ENCODE measurements around the gene CD164L2.

Gene CD164L2

DNA sequence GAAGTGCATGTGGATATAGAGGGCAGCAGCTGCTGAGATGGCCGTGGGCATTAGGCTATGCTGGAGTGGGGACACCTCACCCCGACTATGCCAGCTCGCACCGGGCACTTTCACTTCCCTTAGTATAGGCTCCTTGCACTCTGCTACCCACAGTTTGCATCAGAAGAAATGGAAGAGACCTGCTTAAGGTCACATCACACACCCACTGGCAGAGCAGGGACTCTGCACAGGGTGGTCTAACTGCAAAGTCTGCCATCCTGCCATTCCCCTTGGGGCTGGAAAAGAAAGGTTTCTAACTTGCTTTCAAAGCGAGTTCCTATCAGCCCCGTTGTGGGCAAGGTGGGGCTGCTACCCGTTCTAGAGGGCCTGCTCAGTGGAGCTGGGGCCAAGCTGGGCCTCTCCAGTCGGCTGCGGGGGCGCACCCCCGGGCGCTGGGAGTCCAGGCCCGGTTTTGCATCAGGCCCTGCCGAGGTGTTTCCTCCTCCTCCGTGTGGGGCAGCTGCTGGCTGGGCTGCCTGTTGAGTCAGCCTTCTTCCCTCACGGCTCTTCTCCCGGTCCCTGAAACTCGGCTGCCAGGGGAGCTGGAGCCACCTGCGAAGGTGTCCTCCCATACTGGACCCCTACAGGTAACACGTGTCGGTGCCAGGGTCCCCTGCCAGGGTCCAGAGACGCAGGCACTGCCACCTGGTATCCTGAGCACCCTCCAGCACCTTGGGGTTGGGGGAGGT is 41.4 kb downstream of the CD164L2 start, which contains the start of gene SYTL1:
Gene SYTL1, plus strand, starts transcription at position 498 of the 728 bp plus-strand sequence. CDS start 3,313 bp downstream, outside the sequence.
- DNase-seq = no peak
- intact Hi-C loops (cut with DNase I) = no loop called here

DNA sequence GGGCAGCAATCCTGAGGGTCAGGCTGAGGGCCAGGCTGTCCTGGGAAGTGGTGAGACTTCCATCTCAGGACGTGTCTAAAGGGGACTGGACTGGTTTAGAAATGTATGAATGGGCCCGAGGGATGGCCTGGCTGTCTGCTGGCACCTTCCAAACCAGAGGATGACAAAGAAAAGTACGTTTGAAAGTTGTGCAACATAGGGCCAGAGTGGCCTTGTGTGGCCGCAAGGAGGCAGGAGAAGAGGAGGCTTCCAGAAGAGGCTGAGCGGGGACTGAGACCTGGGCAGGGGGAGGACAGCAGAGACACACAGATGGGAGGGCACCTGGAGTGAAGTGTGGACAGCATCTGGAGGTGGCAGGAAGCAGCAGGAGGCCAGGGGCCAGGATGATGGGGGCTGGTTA is 43.9 kb downstream of the CD164L2 start:
- DNase-seq = no peak
- intact Hi-C loops (cut with DNase I) = no loop called here

DNA sequence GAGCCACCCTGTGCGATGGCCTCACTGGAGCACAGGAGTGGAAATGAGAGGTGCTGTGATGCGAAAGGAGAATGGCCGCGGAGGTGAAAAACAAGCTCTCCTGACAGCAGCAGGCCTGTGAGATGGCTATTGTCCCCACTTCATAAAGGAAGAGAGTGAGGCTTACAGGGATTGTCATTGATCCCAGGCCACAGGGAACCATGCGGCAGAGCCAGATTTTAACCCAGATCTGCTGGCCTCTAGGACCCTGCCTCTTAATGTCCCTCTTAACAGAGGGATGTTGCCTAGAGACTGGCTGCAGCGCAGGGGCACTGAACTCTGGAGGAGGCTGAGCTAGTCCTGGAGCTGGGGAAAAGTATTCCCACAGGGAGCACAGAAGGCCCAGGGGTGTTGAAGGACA is 44.4 kb downstream of the CD164L2 start:
- no peak for DNase-seq
- intact Hi-C loops (cut with DNase I) = no loop called here

DNA sequence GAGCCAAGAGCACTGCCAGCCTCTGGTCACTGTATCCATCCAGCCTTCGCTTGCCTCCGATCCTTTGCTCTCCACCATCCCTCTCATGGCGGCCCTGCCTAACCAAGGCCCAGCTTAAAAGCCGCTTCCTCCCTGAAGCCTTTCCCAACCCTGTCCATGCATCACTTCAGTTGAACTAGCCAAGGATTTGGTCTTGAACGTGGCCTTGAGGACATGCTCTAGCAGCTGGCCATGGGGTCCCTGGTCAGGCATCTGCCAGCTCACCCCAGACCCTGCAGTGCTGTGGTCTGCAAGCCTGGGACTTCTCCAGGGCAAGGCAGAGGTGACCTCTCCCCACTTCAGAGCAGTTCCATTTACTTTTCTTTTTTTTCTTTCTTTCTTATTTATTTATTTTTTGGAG is 46.4 kb downstream of the CD164L2 start:
- DNase-seq = no peak
- intact Hi-C loops (cut with DNase I) = no loop called here

DNA sequence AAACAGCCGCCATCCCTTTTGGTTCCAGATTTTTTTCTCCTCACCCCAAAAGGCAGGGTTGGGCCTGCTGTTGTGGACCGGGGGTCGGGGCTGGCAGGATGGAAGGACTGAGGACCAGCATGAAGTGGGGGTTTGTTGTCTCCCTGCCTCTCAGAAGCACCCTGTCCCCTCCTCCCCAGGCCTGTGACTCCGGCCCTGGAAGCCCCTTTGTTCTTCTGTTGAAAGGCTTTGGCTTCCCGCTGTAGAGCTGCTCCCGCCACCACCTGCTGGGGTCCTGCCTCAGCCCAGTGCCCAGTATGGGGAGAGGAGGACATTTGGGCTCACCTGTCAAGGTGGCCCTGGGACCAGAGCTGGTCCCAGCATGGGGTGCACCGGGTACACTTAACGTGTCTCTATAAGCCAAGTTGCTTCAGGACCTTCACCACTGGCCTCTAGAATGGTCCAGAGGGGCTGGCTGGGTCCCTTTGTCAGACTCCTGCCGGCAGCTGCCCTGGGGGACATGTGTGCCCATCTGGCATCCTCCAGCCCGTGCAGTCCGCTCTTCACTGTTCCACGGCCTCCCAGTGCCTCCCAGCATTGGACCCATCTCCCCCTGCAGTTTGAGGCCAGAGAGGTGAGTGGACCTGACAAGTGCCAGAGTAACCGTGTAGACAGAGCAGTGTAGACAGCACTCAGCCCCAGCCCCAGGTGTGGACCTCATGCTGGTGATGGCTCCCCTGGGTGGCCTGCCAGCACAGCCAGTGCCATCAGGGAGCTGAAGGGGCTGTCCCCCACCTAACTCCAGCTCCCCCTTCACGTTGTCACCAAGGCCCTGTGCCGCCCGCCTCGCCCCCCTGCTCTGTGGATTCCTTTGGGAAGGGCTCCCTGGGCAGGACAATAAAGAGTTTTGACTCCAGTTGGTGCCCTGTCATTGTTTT is 47.4 kb downstream of the CD164L2 start:
- no peak for DNase-seq
- intact Hi-C loops (cut with DNase I) = no loop called here

DNA sequence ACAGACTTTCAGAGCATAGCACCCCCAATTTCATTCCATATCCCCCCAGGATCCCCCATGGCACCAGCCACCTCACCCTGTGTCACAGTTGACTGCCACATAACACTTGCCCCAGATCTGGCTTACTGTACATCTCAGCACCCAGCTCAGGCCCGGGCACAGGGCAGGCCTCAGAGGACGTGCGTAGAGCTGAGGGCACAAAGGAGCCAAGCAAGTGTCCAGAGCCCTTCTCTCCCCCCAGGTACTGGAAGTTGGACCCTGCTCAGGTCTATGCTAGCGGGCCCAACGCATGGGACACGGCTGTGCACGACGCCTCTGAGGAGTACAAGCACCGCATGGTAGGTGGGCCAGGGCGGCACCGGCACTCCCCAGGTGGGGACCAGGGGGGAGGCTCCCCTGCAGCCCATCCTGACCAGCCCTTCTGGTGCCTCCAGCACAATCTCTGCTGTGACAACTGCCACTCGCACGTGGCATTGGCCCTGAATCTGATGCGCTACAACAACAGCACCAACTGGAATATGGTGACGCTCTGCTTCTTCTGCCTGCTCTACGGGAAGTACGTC is 49.3 kb downstream of the CD164L2 start:
- DNase-seq = no peak
- intact Hi-C loops (cut with DNase I) = no loop called here

DNA sequence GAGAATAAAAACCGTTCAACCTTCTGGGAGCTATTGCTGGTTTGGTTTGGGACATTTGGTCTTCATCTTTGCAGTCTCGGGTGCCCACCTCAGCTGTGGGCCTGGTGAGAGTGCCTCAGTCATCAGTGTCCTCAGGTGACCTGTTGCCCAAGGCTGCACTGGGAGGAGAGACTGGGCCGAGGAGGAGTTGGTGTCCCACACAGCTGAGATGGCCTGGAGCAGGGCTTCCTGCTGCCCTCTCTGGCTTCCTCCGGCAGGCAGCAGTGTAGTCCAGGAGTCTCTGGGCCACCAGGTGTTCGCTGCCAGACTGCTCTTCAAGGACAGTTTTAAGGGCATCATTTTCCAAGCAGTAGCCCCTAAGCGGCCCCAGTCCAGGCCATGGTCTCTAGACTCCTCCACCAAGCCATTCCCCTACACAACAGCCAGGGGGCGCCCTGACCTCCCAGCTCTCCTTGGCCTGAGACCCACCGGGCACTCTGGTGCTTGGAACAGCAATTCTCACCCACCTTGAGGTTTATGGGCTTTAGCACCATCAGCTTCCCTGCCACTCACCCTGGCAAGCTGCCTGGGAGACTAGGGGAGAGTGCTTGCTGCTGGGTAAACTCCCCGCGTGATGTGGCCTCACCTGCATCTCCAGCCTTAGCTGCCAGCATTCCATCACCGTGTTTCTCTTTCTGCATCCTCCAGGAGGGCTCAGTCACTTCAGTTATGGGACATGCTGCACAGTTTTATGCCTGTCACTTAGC is 50.4 kb downstream of the CD164L2 start:
- DNase-seq = peak in 38 of 42 donors; percentile 18 to 80 (median 56)
- intact Hi-C loops (cut with DNase I) = no loop called here

DNA sequence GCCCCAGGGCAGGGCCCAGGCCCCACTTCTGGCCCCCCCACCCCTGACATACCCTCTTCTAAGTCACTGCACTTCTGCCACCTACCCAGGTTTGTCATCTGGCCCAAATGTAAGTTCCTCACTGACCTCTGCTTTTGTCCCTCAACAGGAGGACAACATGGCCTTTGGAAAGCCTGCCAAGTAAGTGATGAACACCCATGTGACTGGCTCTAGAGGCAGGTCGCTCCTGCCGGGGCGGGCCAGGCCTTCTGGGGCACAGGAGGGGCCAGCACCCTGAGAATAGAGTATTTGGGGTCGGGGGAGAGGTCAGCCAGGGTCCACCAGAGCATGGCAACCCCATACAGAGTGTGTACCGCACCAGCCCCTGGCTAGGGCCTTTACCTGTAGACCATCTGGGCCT is 51.2 kb downstream of the CD164L2 start:
- intact Hi-C loops (cut with DNase I) = no loop called here
- DNase-seq = no peak

DNA sequence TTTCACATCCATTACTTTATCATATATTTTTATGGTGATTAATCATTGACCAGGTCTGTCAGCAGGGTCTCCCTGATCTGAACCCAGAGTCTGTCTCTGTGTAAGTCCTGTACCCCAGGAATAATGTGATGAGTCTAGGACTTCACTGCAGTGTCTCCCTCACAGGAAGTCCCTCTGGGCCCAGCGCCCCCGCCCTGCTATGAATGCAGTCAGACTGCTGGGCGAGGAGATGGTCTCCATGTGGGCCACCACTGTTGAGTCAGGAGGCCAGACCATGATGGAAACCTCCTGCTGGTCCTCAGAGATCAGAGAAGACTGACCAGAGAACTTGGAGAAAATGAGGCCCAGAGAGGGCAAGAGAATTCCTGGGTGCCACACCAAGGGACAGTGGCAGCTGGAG is 51.7 kb downstream of the CD164L2 start:
- intact Hi-C loops (cut with DNase I) = no loop called here
- DNase-seq = no peak

DNA sequence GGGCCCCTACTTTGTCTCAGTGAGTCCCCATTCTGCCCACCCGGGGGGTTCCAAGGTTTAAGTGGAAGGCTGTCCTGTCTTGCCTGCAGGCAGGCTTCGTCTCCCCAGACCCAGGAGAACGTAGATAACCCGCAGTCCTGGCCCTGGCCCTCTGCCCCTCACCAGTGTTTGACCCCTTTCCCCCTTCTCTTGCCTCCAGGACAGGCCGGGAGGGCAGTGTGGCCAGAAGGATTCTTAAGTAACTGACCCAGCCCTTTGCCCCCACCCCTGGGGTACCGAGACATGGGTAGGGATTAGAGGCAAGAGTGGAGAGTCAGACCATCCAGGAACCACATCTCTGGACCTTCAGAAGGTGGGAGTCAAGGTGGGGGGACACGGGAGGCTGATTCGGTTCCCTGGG is 52.3 kb downstream of the CD164L2 start:
- no peak for DNase-seq
- intact Hi-C loops (cut with DNase I) = no loop called here

All from head of caudate nucleus (tissue), 42 donors.